GM21390 (cell line): ENCODE measurements around the gene CLIC4.
"Not testable (repeated sequence)": the region's sequence is repeated elsewhere in the genome, so short reads cannot be mapped to it uniquely, and the experiment has no call there.

Experiments
- ATAC-seq: cut with Tn5 transposase; IDR thresholded peaks from one replicate; pipeline ENCODE4 v1.9.1; 2021; ENCODE audit not compliant: unreplicated experiment

Gene CLIC4

GRCh38 chr1:24803220-24803619, 58.0 kb downstream of the CLIC4 start:
- no peak for ATAC-seq

GRCh38 chr1:24803987-24804530, 58.8 kb downstream of the CLIC4 start:
- ATAC-seq, result no peak

- ATAC-seq, result no peak
Observed at GRCh38 chr1:24805534-24806301, 60.5 kb downstream of the CLIC4 start.

- ATAC-seq, result no peak
Observed at GRCh38 chr1:24806588-24806987, 61.3 kb downstream of the CLIC4 start.

- not testable (repeated sequence) for ATAC-seq
Observed at GRCh38 chr1:24811494-24811893, 66.2 kb downstream of the CLIC4 start.

- not testable (repeated sequence) for ATAC-seq
Observed at GRCh38 chr1:24820221-24820620, 75.0 kb downstream of the CLIC4 start.

GRCh38 chr1:24822887-24823286, 77.6 kb downstream of the CLIC4 start:
- ATAC-seq, result no peak

GRCh38 chr1:24823486-24823885, 78.2 kb downstream of the CLIC4 start:
- not testable (repeated sequence) for ATAC-seq

- no peak for ATAC-seq
Observed at GRCh38 chr1:24825174-24825573, 79.9 kb downstream of the CLIC4 start.

- no peak for ATAC-seq
Observed at GRCh38 chr1:24826510-24826909, 81.3 kb downstream of the CLIC4 start.

GRCh38 chr1:24827379-24828135, 82.3 kb downstream of the CLIC4 start:
- ATAC-seq, result no peak

GRCh38 chr1:24828183-24828886, 83.1 kb downstream of the CLIC4 start:
- ATAC-seq, result no peak

GRCh38 chr1:24828887-24829192, 83.6 kb downstream of the CLIC4 start:
- no peak for ATAC-seq

GRCh38 chr1:24830680-24831272, 85.5 kb downstream of the CLIC4 start:
- ATAC-seq, result no peak

- ATAC-seq, result no peak
Observed at GRCh38 chr1:24841593-24841992, 96.3 kb downstream of the CLIC4 start.

GRCh38 chr1:24846671-24847070, 101.4 kb downstream of the CLIC4 start:
- no peak for ATAC-seq

- ATAC-seq, result peak; percentile 88
Observed at GRCh38 chr1:24847995-24848881, 103.0 kb downstream of the CLIC4 start.

GRCh38 chr1:24849672-24850295, 104.5 kb downstream of the CLIC4 start:
- no peak for ATAC-seq

- ATAC-seq, result no peak
Observed at GRCh38 chr1:24850328-24850920, 105.2 kb downstream of the CLIC4 start.
